Endothelial cell of umbilical vein (primary cell): ENCODE measurements around the gene ADD1. TPM values are rescaled to one million over a fixed set of nuclear protein-coding genes. Genes with fewer than 3 reads are reported as not detected.

ENCODE experiments used
- BruUV-seq: library from RNA; stranded (reverse); fragments of 400-500 nt; replicated peaks from 2 replicates; lab custom pipeline; 2021; lab: Mats Ljungman, UMichigan
- CTCF ChIA-PET: fragments of 300-600, 350-600 bp; sonication (Branson Sonifier 250); formaldehyde crosslinking; loops from one replicate; lab custom pipeline; 2021; ENCODE audit warnings: antibody characterized with exemption, inconsistent platforms; lab: Charles Lee
- POLR2A ChIA-PET: fragments of 300-600, 350-600 bp; sonication (Branson Sonifier 250); formaldehyde crosslinking; loops from one replicate; lab custom pipeline; 2021; ENCODE audit warnings: antibody characterized with exemption, inconsistent platforms; lab: Charles Lee
- DNase-seq: peaks from one replicate; pipeline ENCODE4 v3.0.0-alpha.2; 2011; ENCODE audit warnings: low read depth, low spot score
- FAIRE-seq: peaks from 2 replicates; lab custom pipeline; 2011; peaks lifted over from hg19 to GRCh38; lab: Jason Lieb, UNC
- H2AFZ ChIP-seq: 2 replicates; pipeline ENCODE4 v1.6.0; 2012; ENCODE audit warnings: low read depth, low read length, control low read depth, inconsistent platforms
- H3K27ac ChIP-seq: 2 replicates; pipeline ENCODE4 v1.5.1; 2011; ENCODE audit warnings: low read depth, mild to moderate bottlenecking, control low read depth, low read length, moderate library complexity; ENCODE audit not compliant: insufficient read depth
- H3K27me3 ChIP-seq, 2 experiments: 2 replicates each; pipeline versions ENCODE4 v1.6.0 to v1.6.1; 2011; ENCODE audit warnings: low read length in 2 of 2, mixed read lengths in 1 of 2; ENCODE audit not compliant: control insufficient read depth in 2 of 2, insufficient read depth in 2 of 2
- H3K36me3 ChIP-seq, 2 experiments: 2 replicates in 1 of 2; 3 replicates in 1 of 2; pipeline ENCODE4 v1.5.1; 2011; ENCODE audit warnings: low read length in 2 of 2, mild to moderate bottlenecking in 1 of 2, moderate library complexity in 1 of 2; ENCODE audit not compliant: control insufficient read depth in 2 of 2, insufficient read depth in 2 of 2; ENCODE audit errors: extremely low read depth in 1 of 2
- H3K4me1 ChIP-seq: 3 replicates; pipeline ENCODE4 v1.5.1; 2011; ENCODE audit warnings: mild to moderate bottlenecking, low read length; ENCODE audit not compliant: control insufficient read depth, insufficient read depth; ENCODE audit errors: extremely low read depth
- H3K4me2 ChIP-seq: 2 replicates; pipeline ENCODE4 v1.6.1; 2011; ENCODE audit warnings: low read length, control low read depth, mixed read lengths; ENCODE audit not compliant: insufficient read depth
- H3K4me3 ChIP-seq, 3 experiments: fragments of 200-600 bp in 1 of 3; sonication (generic), shearing (Covaris generic) in 1 of 3; replicated peaks in 1 of 3; 2 replicates each; pipeline ENCODE4 v1.5.1; 2011 to 2016; ENCODE audit warnings: control low read depth in 3 of 3, low read length in 3 of 3, mild to moderate bottlenecking in 2 of 3, inconsistent platforms in 1 of 3, low read depth in 1 of 3, moderate library complexity in 1 of 3; ENCODE audit not compliant: insufficient read depth in 1 of 3
- H3K79me2 ChIP-seq: 2 replicates; pipeline ENCODE4 v1.6.0; 2012; ENCODE audit warnings: low read length, inconsistent platforms; ENCODE audit not compliant: control insufficient read depth, insufficient read depth
- H3K9ac ChIP-seq: replicated peaks from 2 replicates; pipeline ENCODE3; 2011; ENCODE audit warnings: low read length, control low read depth; ENCODE audit not compliant: insufficient read depth; ENCODE audit errors: extremely low read depth
- H3K9me1 ChIP-seq: replicated peaks from 3 replicates; pipeline ENCODE4 v1.6.0; 2011; ENCODE audit warnings: mild to moderate bottlenecking, low read length; ENCODE audit not compliant: control insufficient read depth, insufficient read depth; ENCODE audit errors: extremely low read depth
- H3K9me3 ChIP-seq: replicated peaks from 2 replicates; pipeline ENCODE4 v1.5.1; 2012; ENCODE audit warnings: low read length, inconsistent platforms; ENCODE audit not compliant: control insufficient read depth, insufficient read depth
- H4K20me1 ChIP-seq: replicated peaks from 2 replicates; pipeline ENCODE3; 2011; ENCODE audit warnings: mild to moderate bottlenecking, low read length; ENCODE audit not compliant: control insufficient read depth, insufficient read depth; ENCODE audit errors: extremely low read depth
- EZH2 ChIP-seq: IDR thresholded peaks from 2 replicates; pipeline ENCODE4 v1.6.1; 2012; ENCODE audit warnings: borderline replicate concordance, low read depth, mild to moderate bottlenecking, moderate library complexity, low read length, inconsistent platforms; ENCODE audit not compliant: severe bottlenecking
- FOS ChIP-seq: IDR thresholded peaks from 2 replicates; pipeline ENCODE4 v1.6.1; 2011; ENCODE audit warnings: mild to moderate bottlenecking, low read length, moderate library complexity, borderline replicate concordance; ENCODE audit not compliant: insufficient read depth
- JUN ChIP-seq: IDR thresholded peaks from 2 replicates; pipeline ENCODE4 v1.6.1; 2011; ENCODE audit warnings: borderline replicate concordance, low read depth; ENCODE audit not compliant: insufficient read length, insufficient read depth
- POLR2A ChIP-seq: IDR thresholded peaks from 2 replicates; pipeline ENCODE4 v1.6.1; 2012; ENCODE audit warnings: low read depth, mild to moderate bottlenecking, control low read depth, low read length
- POLR2AphosphoS5 ChIP-seq: IDR thresholded peaks from 2 replicates; pipeline ENCODE4 v1.6.1; 2012; ENCODE audit warnings: low read depth, mild to moderate bottlenecking, control low read depth, low read length, moderate library complexity; ENCODE audit not compliant: insufficient read depth
- dilution Hi-C: fragments of 300-500 bp; cut with MboI; formaldehyde crosslinking; loops from one replicate; pipeline ENCODE4 v1.15.0; 2019; ENCODE audit warnings: low sequenced_read_pairs; ENCODE audit not compliant: extremely low pct_ligation_motif_present
- intact Hi-C: fragments of 100-400 bp; cut with micrococcal nuclease; formaldehyde crosslinking; loops from one replicate; pipeline ENCODE4 v1.10.0; 2022
- polyA plus RNA-seq, 4 experiments: library from polyadenylated mRNA; depleted of rRNA in 3 of 4; stranded (reverse) in 3 of 4; unstranded in 1 of 4; fragments of >200 nt; gene quantifications; 2 replicates each; pipeline versions ENCODE4 v1.2.1 to v1.2.3, GENCODE V29; 2011 to 2012; ENCODE audit warnings: missing spikeins in 1 of 4
- total RNA-seq: library from RNA; stranded (reverse); gene quantifications from 2 replicates; pipeline ENCODE4 v1.2.3, GENCODE V29; 2021
- TF ChIP-seq, protein P1 (sequence below), 2 donors: IDR thresholded peaks; 1 replicate in 1 of 2; 2 replicates in 1 of 2; pipeline ENCODE4 v1.5.1; 2011; ENCODE audit warnings: low read length in 2 of 2, mild to moderate bottlenecking in 2 of 2, moderate library complexity in 2 of 2, control low read depth in 1 of 2, inconsistent platforms in 1 of 2, low read depth in 1 of 2; ENCODE audit not compliant: insufficient read depth in 1 of 2; ENCODE audit errors: extremely low read depth in 1 of 2
- TF ChIP-seq, protein P2 (sequence below): IDR thresholded peaks from 2 replicates; pipeline ENCODE4 v1.6.1; 2011; ENCODE audit not compliant: insufficient read depth, insufficient read length

The ADD1 gene
- total and polyA plus RNA-seq, 2 donors (not counting 3 experiments of a cell fraction or from before 2014, with no cell fraction given): 219 to 305 TPM

DNA sequence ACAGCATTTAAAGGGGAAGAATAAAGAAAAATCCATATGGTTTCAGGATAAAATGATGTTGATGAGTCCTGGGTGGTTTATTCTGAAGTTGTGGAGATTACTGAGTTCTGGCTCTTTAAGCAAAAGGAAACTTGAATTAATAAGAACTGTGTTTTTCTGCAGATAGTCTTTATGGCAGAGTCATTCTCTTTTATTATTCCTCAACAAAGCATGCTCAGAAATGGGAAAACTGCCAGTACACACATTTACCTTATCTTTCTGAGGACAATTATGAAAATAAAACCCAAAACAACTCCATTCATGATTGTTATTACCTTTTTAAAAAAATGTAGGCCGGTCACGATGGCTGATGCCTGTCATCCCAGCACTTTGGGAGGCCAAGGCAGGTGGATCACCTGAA is 58.5 kb downstream of the ADD1 start:
- dilution Hi-C loops (no loop called here), intact Hi-C loops (loop anchor here (5.0 kb wide), 1 partner anchor 140 kb away; no protein-coding TSS in a partner anchor)
- Histone ChIP-seq H3K27me3 (no peaks in the 10 kb centered on the region), H4K20me1 (no peaks in the 10 kb centered on the region), H3K27ac (no peak overlapping the region), H3K9ac (no peak overlapping the region), H3K9me1 (no peaks in the 10 kb centered on the region), H3K4me3 (no peak overlapping the region), H3K9me3 (no peaks in the 10 kb centered on the region), H3K4me2 (no peak overlapping the region), H3K36me3 (peaks cover 34 to 43% of the 10 kb centered on the region in 2 experiments), H3K4me1 (peaks cover 18% of the 10 kb centered on the region), H2AFZ (no peak overlapping the region), H3K79me2 (no peaks in the 10 kb centered on the region)
- FAIRE-seq (no peak), DNase-seq (peak; percentile 59)
- TF ChIP-seq EZH2: no peak
- TF ChIP-seq, protein P1, sequence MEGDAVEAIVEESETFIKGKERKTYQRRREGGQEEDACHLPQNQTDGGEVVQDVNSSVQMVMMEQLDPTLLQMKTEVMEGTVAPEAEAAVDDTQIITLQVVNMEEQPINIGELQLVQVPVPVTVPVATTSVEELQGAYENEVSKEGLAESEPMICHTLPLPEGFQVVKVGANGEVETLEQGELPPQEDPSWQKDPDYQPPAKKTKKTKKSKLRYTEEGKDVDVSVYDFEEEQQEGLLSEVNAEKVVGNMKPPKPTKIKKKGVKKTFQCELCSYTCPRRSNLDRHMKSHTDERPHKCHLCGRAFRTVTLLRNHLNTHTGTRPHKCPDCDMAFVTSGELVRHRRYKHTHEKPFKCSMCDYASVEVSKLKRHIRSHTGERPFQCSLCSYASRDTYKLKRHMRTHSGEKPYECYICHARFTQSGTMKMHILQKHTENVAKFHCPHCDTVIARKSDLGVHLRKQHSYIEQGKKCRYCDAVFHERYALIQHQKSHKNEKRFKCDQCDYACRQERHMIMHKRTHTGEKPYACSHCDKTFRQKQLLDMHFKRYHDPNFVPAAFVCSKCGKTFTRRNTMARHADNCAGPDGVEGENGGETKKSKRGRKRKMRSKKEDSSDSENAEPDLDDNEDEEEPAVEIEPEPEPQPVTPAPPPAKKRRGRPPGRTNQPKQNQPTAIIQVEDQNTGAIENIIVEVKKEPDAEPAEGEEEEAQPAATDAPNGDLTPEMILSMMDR (IDR thresholded peaks at IDR 0.05; ENCODE audit: extremely low read depth in 1 of 2, insufficient read depth in 1 of 2, low read depth in 1 of 2, low read length in 2 of 2): no peak
- TF ChIP-seq JUN: no peak
- TF ChIP-seq, protein P2, sequence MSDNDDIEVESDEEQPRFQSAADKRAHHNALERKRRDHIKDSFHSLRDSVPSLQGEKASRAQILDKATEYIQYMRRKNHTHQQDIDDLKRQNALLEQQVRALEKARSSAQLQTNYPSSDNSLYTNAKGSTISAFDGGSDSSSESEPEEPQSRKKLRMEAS: no peak
- no peak for TF ChIP-seq POLR2AphosphoS5
- TF ChIP-seq POLR2A: no peak
- no peak for TF ChIP-seq FOS
- ChIA-PET CTCF (no interaction called here), POLR2A (no interaction called here)
- no TSS peak for BruUV-seq
